ENCODE results near the gene TBX15.

TBX15 gene

GRCh38 chr1:119001181-119002027 is 13.3 kb upstream of the TBX15 start:
- DNase-seq: no peak

- DNase-seq: no peak
Observed at GRCh38 chr1:119000371-119001180, 12.4 kb upstream of the TBX15 start.

- DNase-seq: no peak
Observed at GRCh38 chr1:118999348-119000071, 11.4 kb upstream of the TBX15 start.

- no peak for DNase-seq
Observed at GRCh38 chr1:118998171-118998570, 10.0 kb upstream of the TBX15 start.

GRCh38 chr1:118997225-118997624 is 9.1 kb upstream of the TBX15 start:
- DNase-seq: no peak

- DNase-seq: no peak
Observed at GRCh38 chr1:118995312-118996016, 7.3 kb upstream of the TBX15 start.

GRCh38 chr1:118993700-118994026 is 5.5 kb upstream of the TBX15 start:
- DNase-seq: no peak

- no peak for DNase-seq
Observed at GRCh38 chr1:118992868-118993699, 4.9 kb upstream of the TBX15 start.

GRCh38 chr1:118992237-118992825 is 4.2 kb upstream of the TBX15 start:
- DNase-seq: no peak

- DNase-seq: no peak
Observed at GRCh38 chr1:118991448-118991847, 3.3 kb upstream of the TBX15 start.

GRCh38 chr1:118990513-118991152 is 2.5 kb upstream of the TBX15 start:
- DNase-seq: no peak

GRCh38 chr1:118989878-118990378 is 1.8 kb upstream of the TBX15 start:
- no peak for DNase-seq

- no peak for DNase-seq
Observed at GRCh38 chr1:118989006-118989815, 1.1 kb upstream of the TBX15 start.

- no peak for DNase-seq
Observed at GRCh38 chr1:118987468-118988185, 516 bp downstream of the TBX15 start.

GRCh38 chr1:118986555-118987467 is 1.3 kb downstream of the TBX15 start:
- DNase-seq: no peak

- no peak for DNase-seq
Observed at GRCh38 chr1:118985640-118986554, 2.2 kb downstream of the TBX15 start.

Data from CD4-positive, alpha-beta T cell treated with Interleukin-17A for 1 hour (primary cell).